Trophoblast cell (in vitro differentiated cells and primary cell): ENCODE measurements around the gene TTLL10.

Experiments used
- DNase-seq, 2 donors: peaks; one replicate each; pipeline ENCODE4 v3.0.0-alpha.2; 2016
- H2AFZ ChIP-seq: 2 replicates; pipeline ENCODE4 v1.6.1; 2013; ENCODE audit warnings: low read length, moderate library complexity, mild to moderate bottlenecking; ENCODE audit not compliant: insufficient read depth, poor library complexity
- H2AK5ac ChIP-seq: 2 replicates; pipeline ENCODE4 v1.6.1; 2013; ENCODE audit warnings: mild to moderate bottlenecking, low read length
- H2BK120ac ChIP-seq: 2 replicates; pipeline ENCODE4 v1.6.1; 2013; ENCODE audit warnings: low read length, mild to moderate bottlenecking, moderate library complexity; ENCODE audit not compliant: insufficient read depth, poor library complexity
- H2BK12ac ChIP-seq: 2 replicates; pipeline ENCODE4 v1.6.1; 2013; ENCODE audit warnings: mild to moderate bottlenecking, low read length, moderate library complexity
- H2BK5ac ChIP-seq: 2 replicates; pipeline ENCODE4 v1.6.1; 2013; ENCODE audit warnings: low read length, low read depth, moderate library complexity, mild to moderate bottlenecking; ENCODE audit not compliant: poor library complexity
- H3K14ac ChIP-seq: 2 replicates; pipeline ENCODE4 v1.6.1; 2013; ENCODE audit warnings: mild to moderate bottlenecking, low read length
- H3K18ac ChIP-seq: 2 replicates; pipeline ENCODE4 v1.6.1; 2013; ENCODE audit warnings: mild to moderate bottlenecking, low read length
- H3K23ac ChIP-seq: 2 replicates; pipeline ENCODE4 v1.6.1; 2013; ENCODE audit warnings: low read length
- H3K27ac ChIP-seq: 2 replicates; pipeline ENCODE4 v1.5.1; 2013; ENCODE audit warnings: low read depth, mild to moderate bottlenecking, inconsistent platforms, low read length, moderate library complexity
- H3K27me3 ChIP-seq: 2 replicates; pipeline ENCODE4 v1.6.1; 2013; ENCODE audit warnings: inconsistent platforms, mild to moderate bottlenecking, low read length, moderate library complexity; ENCODE audit not compliant: insufficient read depth
- H3K36me3 ChIP-seq, 2 experiments: 1 replicate in 1 of 2; 2 replicates in 1 of 2; pipeline ENCODE4 v1.6.1; 2013; ENCODE audit warnings: low read length in 2 of 2, mild to moderate bottlenecking in 2 of 2, moderate library complexity in 1 of 2; ENCODE audit not compliant: insufficient read depth in 2 of 2, control insufficient read depth in 1 of 2
- H3K4ac ChIP-seq: 2 replicates; pipeline ENCODE4 v1.6.1; 2013; ENCODE audit warnings: low read depth, mild to moderate bottlenecking, low read length, moderate library complexity
- H3K4me1 ChIP-seq, 2 experiments: 1 replicate in 1 of 2; 2 replicates in 1 of 2; pipeline ENCODE4 v1.6.1; 2013; ENCODE audit warnings: low read length in 2 of 2, mild to moderate bottlenecking in 2 of 2, moderate library complexity in 1 of 2; ENCODE audit not compliant: insufficient read depth in 2 of 2, control insufficient read depth in 1 of 2
- H3K4me2 ChIP-seq: 2 replicates; pipeline ENCODE4 v1.6.1; 2013; ENCODE audit warnings: inconsistent platforms, mild to moderate bottlenecking, low read length, moderate library complexity
- H3K4me3 ChIP-seq: 2 replicates; pipeline ENCODE4 v1.5.1; 2013; ENCODE audit warnings: mild to moderate bottlenecking, low read depth, low read length, inconsistent platforms
- H3K79me1 ChIP-seq: one replicate; pipeline ENCODE4 v1.6.1; 2013; ENCODE audit warnings: low read length
- H3K79me2 ChIP-seq: 2 replicates; pipeline ENCODE4 v1.6.1; 2013; ENCODE audit warnings: low read length, mild to moderate bottlenecking; ENCODE audit not compliant: control insufficient read depth, insufficient read depth, poor library complexity
- H3K9ac ChIP-seq: 2 replicates; pipeline ENCODE4 v1.6.1; 2013; ENCODE audit warnings: mild to moderate bottlenecking, low read length
- H3K9me3 ChIP-seq: 2 replicates; pipeline ENCODE4 v1.6.1; 2013; ENCODE audit warnings: low read depth, mild to moderate bottlenecking, control low read depth, inconsistent platforms, low read length; ENCODE audit not compliant: insufficient read depth
- H4K12ac ChIP-seq: 2 replicates; pipeline ENCODE4 v1.6.1; 2013; ENCODE audit warnings: low read depth, mild to moderate bottlenecking, low read length, moderate library complexity
- H4K8ac ChIP-seq: 2 replicates; pipeline ENCODE4 v1.6.1; 2013; ENCODE audit warnings: low read depth, mild to moderate bottlenecking, low read length, moderate library complexity
- H4K91ac ChIP-seq: one replicate; pipeline ENCODE4 v1.6.1; 2013; ENCODE audit warnings: low read depth, mild to moderate bottlenecking, low read length, moderate library complexity
- WGBS: extraction: QIAGEN DNeasy Blood & Tissue Kit; methylation state at CpG from one replicate; pipeline ENCODE4 v1.1.7; 2013; ENCODE audit warnings: missing lambda C conversion rate; ENCODE audit not compliant: insufficient read length, insufficient coverage; ENCODE audit errors: extremely low coverage; 5-methylcytosine and 5-hydroxymethylcytosine counted together

The TTLL10 gene

GRCh38 chr1:1225238-1225845 lies 51.7 kb downstream of the TTLL10 start:
- WGBS: no CpG with 5 or more reads among the region's 34 CpGs
- H3K27me3 ChIP-seq: no peaks in the 10 kb centered on the region
- H3K4me3 ChIP-seq: no peak overlapping the region
- no peak overlapping the region for H4K91ac ChIP-seq
- H3K9ac ChIP-seq: no peak overlapping the region
- no peak overlapping the region for H3K18ac ChIP-seq
- H3K79me2 ChIP-seq: no peaks in the 10 kb centered on the region
- no peaks in the 10 kb centered on the region for H3K79me1 ChIP-seq
- H2BK5ac ChIP-seq: no peak overlapping the region
- no peak overlapping the region for H2BK120ac ChIP-seq
- no peak overlapping the region for H2BK12ac ChIP-seq
- no peak overlapping the region for H3K14ac ChIP-seq
- H2AK5ac ChIP-seq: no peak overlapping the region
- H3K4ac ChIP-seq: no peak overlapping the region
- H4K12ac ChIP-seq: no peak overlapping the region
- no peaks in the 10 kb centered on the region for H3K4me1 ChIP-seq
- no peak overlapping the region for H3K23ac ChIP-seq
- no peak for DNase-seq
- no peak overlapping the region for H4K8ac ChIP-seq
- no peak overlapping the region for H3K4me2 ChIP-seq
- H3K27ac ChIP-seq: no peak overlapping the region
- peaks cover 74 to 85% of the 10 kb centered on the region in 2 experiments for H3K36me3 ChIP-seq
- peaks cover 6% of the 10 kb centered on the region for H3K9me3 ChIP-seq
- no peak overlapping the region for H2AFZ ChIP-seq

- no peak overlapping the region for H3K4me2 ChIP-seq
- no peak overlapping the region for H3K14ac ChIP-seq
- no peak overlapping the region for H3K27ac ChIP-seq
- H2BK12ac ChIP-seq: no peak overlapping the region
- H3K4me3 ChIP-seq: peak overlapping the region; percentile 28
- no peak overlapping the region for H2AK5ac ChIP-seq
- H3K79me2 ChIP-seq: no peaks in the 10 kb centered on the region
- H2AFZ ChIP-seq: no peak overlapping the region
- no peak overlapping the region for H4K91ac ChIP-seq
- H3K27me3 ChIP-seq: no peaks in the 10 kb centered on the region
- H3K4ac ChIP-seq: no peak overlapping the region
- no CpG with 5 or more reads among the region's 18 CpGs for WGBS
- H3K9me3 ChIP-seq: peaks cover 6% of the 10 kb centered on the region
- H2BK120ac ChIP-seq: no peak overlapping the region
- no peak overlapping the region for H4K8ac ChIP-seq
- no peak for DNase-seq
- peaks cover 68 to 79% of the 10 kb centered on the region in 2 experiments for H3K36me3 ChIP-seq
- H2BK5ac ChIP-seq: no peak overlapping the region
- no peak overlapping the region for H3K18ac ChIP-seq
- peaks cover 3% of the 10 kb centered on the region in 2 experiments for H3K4me1 ChIP-seq
- H3K9ac ChIP-seq: no peak overlapping the region
- no peak overlapping the region for H3K23ac ChIP-seq
- no peak overlapping the region for H4K12ac ChIP-seq
- no peaks in the 10 kb centered on the region for H3K79me1 ChIP-seq
These were observed 52.2 kb downstream of the TTLL10 start for GRCh38 chr1:1225913-1226312.

- Histone ChIP-seq H4K91ac (no peak overlapping the region), H3K27me3 (no peaks in the 10 kb centered on the region), H2AFZ (no peak overlapping the region), H4K8ac (no peak overlapping the region), H3K4me3 (peak overlapping the region; percentile 36), H3K4ac (no peak overlapping the region), H2BK120ac (no peak overlapping the region), H3K23ac (no peak overlapping the region), H2AK5ac (no peak overlapping the region), H3K79me2 (peaks cover 8% of the 10 kb centered on the region), H2BK5ac (no peak overlapping the region), H2BK12ac (no peak overlapping the region), H3K9ac (no peak overlapping the region), H4K12ac (no peak overlapping the region), H3K36me3 (peaks cover 60 to 72% of the 10 kb centered on the region in 2 experiments), H3K27ac (no peak overlapping the region), H3K18ac (no peak overlapping the region), H3K4me1 (peaks cover 5 to 6% of the 10 kb centered on the region in 2 experiments), H3K14ac (no peak overlapping the region), H3K79me1 (peaks cover 7% of the 10 kb centered on the region), H3K9me3 (peaks cover 6% of the 10 kb centered on the region), H3K4me2 (no peak overlapping the region)
- WGBS: no CpG with 5 or more reads among the region's 44 CpGs
- no peak for DNase-seq
These were observed 53.1 kb downstream of the TTLL10 start for GRCh38 chr1:1226566-1227362.

GRCh38 chr1:1227386-1227785 lies 53.7 kb downstream of the TTLL10 start:
- Histone ChIP-seq H2AFZ (no peak overlapping the region), H3K79me2 (peaks cover 8% of the 10 kb centered on the region), H3K14ac (no peak overlapping the region), H3K23ac (no peak overlapping the region), H4K8ac (no peak overlapping the region), H3K18ac (no peak overlapping the region), H3K9me3 (peaks cover 6% of the 10 kb centered on the region), H3K79me1 (peaks cover 8% of the 10 kb centered on the region), H3K9ac (no peak overlapping the region), H3K4me1 (peaks cover 6 to 7% of the 10 kb centered on the region in 2 experiments), H4K12ac (no peak overlapping the region), H2AK5ac (no peak overlapping the region), H3K4me2 (no peak overlapping the region), H3K4me3 (no peak overlapping the region), H3K27ac (no peak overlapping the region), H2BK5ac (no peak overlapping the region), H3K27me3 (no peaks in the 10 kb centered on the region), H2BK120ac (no peak overlapping the region), H3K36me3 (peaks cover 54 to 66% of the 10 kb centered on the region in 2 experiments), H4K91ac (no peak overlapping the region), H2BK12ac (no peak overlapping the region), H3K4ac (no peak overlapping the region)
- WGBS: no CpG with 5 or more reads among the region's 25 CpGs
- no peak for DNase-seq
